Activated CD8-positive, alpha-beta memory T cell treated with anti-CD3 and anti-CD28 coated beads for 4 hours (primary cell): ENCODE data around the gene ABHD16B.

Experiments
- DNase-seq, 2 donors: peaks; one replicate each; pipeline ENCODE4 v3.0.0-alpha.2; 2020; ENCODE audit warnings: low read depth in 2 of 2

Gene ABHD16B

DNA sequence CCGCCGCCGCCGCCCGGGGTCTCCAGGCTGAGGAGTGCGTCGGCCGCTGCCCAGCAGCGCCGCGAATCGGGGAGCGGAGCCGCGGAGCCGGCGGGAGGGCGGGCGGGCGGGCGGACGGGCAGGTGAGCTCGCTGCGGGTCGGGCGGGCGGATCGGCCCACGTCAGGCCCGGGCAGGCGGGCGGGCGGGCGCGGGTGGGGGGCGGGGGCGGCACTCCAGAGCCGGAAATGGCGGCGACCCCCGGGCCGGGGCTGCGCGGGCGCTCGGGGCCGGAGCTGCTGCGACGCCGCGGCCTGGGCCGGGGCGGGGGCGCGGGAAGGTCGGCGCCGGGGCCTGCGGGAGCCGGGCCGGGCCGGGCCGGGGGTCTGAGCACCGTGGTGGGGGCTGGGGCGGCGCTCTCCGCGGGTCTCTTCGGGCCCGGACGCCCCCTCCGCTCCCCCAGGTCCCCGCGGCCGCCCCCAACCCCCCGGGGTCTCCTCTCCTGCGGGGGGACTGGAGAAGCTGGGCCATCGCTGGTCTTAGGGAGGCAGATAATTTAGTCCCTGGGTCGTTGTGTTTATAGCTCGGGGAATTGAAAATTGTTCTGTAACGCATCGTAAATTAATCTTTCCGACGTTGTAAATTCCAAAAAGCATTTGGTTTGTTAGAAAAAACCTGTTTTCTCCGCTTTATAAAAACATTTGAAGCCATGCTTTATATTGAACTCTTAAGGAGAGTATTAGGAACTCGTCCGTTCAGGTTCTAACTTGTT, 34.1 kb downstream of the ABHD16B start:
- no peak for DNase-seq

DNA sequence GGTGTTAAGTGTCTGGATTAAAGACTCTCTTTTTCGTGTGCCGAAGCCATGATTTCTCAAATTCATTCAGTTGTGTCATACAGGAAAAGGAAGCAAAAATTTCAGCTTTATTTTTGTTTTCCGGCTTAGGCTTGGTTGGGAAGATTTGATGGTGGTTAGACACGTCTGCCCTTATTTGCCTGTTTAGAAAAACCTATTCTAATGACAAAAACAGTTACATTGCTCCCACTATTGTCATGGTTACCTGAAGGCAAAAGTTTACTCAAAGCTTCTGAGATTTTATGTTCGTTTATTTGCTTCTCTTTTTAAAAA, 34.6 kb downstream of the ABHD16B start:
- DNase-seq: no peak

- no peak for DNase-seq
These were observed 35.2 kb downstream of the ABHD16B start for GRCh38 chr20:63896264-63897105.

- no peak for DNase-seq
These were observed 36.8 kb downstream of the ABHD16B start for GRCh38 chr20:63897978-63898561.

GRCh38 chr20:63898882-63899558, 37.7 kb downstream of the ABHD16B start:
- DNase-seq: no peak

- DNase-seq: no peak
These were observed 39.1 kb downstream of the ABHD16B start for GRCh38 chr20:63900413-63900812.

- DNase-seq: no peak
These were observed 42.7 kb downstream of the ABHD16B start for GRCh38 chr20:63903796-63904561.

- no peak for DNase-seq
These were observed 46.8 kb downstream of the ABHD16B start for GRCh38 chr20:63908008-63908682.

DNA sequence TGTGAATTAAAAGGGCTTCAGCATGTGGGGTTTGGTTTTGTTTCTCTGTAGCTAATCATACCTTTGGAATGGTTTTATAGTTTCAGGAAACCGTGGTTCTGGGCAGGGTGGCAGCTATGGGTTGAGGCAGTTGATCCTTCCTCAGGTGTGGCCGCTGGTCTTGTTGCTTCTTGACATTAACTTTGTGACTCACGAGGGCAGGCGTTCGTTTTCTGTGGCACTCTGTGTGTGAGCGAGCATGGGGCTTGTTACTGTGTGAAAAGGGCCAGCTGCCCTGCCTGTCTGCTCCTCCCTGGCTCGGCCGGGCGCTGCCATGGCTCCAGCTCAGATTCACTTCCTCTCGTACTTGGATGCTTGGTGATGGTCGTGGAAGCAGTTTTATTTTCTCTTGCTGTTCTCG, 49.9 kb downstream of the ABHD16B start:
- no peak for DNase-seq
